GM19023 (cell line): ENCODE results near the gene USH2A.
"Not testable (repeated sequence)": the region's sequence is repeated elsewhere in the genome, so short reads cannot be mapped to it uniquely, and the experiment has no call there.

Experiments used
- ATAC-seq: cut with Tn5 transposase; IDR thresholded peaks from one replicate; pipeline ENCODE4 v1.9.1; 2021; ENCODE audit warnings: mild to moderate bottlenecking, moderate library complexity; ENCODE audit not compliant: unreplicated experiment

Gene USH2A

DNA sequence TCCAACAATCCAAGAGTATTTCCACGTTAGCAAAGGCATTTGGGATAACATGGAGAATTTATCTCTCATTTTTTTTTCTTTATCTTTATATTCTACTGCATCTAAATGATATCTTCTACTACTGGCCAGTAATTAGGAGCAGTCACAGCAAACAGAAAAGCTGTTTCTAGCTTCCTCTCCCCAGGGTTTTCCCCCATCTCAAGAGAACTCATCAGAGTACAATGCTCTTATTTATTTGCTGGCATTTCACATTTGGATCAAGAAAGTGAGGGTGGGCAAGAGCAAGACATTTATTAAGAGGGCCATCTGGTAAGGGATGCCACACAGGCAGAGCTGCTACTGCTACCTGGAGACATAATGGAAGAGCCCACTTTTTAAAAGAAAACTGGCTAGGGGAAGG, 368.2 kb downstream of the USH2A start:
- no peak for ATAC-seq

DNA sequence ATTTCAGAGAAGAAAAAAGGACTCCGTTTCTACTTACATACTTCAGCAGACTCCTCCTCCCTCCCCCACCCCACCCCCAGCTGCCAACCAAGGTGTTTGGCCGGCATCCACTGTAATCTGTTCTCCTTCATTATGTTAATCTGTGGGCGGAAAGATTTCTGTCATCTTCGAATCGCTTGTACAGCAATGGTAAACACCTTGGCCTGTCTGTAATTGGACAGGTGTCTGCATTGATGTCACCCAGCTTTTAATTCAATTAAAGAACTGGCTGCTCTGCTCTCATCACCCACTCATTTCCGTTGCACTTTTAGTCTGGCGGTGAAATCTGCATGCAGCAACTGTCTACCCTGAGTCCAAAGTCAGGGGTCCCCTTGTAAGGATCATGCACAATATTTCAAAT, 368.6 kb downstream of the USH2A start:
- no peak for ATAC-seq

GRCh38 chr1:216051071-216051470, 372.2 kb downstream of the USH2A start:
- no peak for ATAC-seq

GRCh38 chr1:216049741-216050430, 373.4 kb downstream of the USH2A start:
- ATAC-seq = no peak

GRCh38 chr1:216047811-216048572, 375.3 kb downstream of the USH2A start:
- no peak for ATAC-seq

GRCh38 chr1:216046336-216046735, 376.9 kb downstream of the USH2A start:
- no peak for ATAC-seq

- no peak for ATAC-seq
Observed at GRCh38 chr1:216045400-216045799, 377.8 kb downstream of the USH2A start.

DNA sequence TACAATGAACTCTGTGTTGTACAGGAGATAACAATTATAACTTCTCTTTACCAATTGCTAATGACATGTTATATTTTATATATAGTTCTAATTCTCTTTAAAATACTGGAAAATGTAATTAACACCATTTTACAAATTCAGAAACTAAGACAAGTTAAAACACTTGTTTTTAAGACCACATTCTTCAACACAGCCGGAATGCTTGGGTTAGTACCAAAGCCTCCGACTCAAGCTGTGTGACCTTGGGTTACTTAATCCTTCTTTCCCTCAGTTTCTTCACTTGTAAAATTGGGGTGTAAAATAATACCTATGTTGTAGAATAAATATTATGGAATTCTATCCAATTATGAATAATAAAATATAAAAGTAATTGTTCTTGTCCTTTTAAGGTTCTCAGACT, 378.7 kb downstream of the USH2A start:
- no peak for ATAC-seq

DNA sequence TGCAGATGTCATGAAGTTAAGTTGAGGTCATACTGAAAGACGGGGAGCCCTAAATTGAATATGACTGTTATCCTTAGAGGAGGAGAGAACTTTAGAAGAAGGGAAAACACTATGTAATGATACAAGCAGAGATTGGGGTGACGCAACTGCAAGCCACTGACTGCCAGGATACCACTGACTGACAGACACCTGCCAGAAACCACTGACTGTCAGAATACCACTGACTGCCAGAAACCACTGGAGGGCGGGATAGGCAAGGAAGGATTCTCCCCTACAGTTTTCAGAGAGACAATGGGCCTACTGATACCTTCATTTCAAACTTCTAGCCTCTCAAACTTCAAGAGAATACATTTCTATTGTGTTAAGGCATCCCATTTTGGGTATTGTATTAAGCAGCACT, 388.7 kb downstream of the USH2A start:
- ATAC-seq = no peak

- no peak for ATAC-seq
Observed at GRCh38 chr1:216032961-216033614, 390.2 kb downstream of the USH2A start.

DNA sequence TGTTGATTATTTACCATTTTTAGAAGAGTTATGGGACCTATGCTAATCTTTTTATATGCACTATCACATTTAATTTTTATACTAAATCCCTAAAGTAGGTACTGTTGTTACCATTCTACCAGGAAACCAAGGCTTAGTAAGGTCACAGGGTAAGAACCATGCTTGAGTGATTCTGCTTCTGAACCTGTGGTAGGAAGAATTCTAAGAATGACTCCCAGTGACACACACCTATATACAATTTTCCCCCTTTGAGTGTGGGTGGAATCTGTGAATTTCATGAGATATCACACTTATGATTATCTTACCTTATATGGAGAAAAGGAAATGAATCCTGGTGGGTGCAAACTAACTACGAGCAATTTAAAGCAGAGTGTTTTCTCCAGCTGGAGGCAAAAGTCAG, 391.0 kb downstream of the USH2A start:
- ATAC-seq = no peak

GRCh38 chr1:216028631-216029030, 394.6 kb downstream of the USH2A start:
- no peak for ATAC-seq

GRCh38 chr1:216024546-216024945, 398.7 kb downstream of the USH2A start:
- ATAC-seq = no peak

DNA sequence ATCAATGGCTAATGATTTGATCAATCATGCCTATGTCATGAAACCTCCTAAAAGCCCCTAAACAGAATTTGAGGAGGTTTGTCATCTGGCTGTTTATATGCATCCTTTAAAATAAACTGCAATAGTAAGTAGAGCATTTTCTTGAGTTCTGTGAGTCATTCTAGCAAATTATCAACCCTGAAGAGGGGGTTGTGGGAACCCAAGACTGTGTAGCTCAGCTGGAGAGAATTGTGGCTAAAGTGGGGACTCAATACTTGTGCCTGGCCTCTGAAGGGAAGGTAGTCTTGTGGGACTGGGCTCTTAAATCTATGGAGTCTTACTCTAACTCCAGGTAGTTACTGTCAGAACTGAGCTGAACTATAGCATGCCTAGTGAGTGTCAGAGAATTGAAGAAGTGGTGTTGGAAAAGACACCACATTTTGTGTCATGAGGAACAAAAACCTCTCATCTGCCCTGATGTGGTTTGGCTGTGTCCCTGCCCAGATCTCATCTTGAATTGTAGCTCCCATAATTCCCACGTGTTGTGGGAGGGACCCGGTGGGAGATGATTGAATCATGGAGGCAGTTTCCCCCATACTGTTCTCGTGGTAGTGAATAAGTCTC, 402.4 kb downstream of the USH2A start:
- ATAC-seq = no peak

DNA sequence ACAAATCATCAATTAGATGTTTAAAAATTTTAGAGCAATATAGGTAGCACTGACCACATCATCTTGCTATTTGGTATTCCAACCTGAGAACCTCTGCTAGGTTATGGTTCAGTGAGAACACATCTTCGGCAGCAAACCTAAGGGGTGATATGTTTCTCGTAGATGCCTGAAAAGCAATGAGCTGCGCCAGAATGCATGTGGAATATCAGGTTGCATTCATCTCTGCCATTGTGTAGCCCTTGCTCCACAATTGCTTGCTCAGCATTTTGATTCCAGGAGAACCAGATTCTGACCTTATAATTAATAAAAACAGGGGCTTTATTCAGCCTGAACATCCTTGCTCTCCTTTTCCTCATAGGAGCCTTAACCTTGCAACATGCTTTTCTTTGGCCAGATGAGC, 408.1 kb downstream of the USH2A start:
- no peak for ATAC-seq

DNA sequence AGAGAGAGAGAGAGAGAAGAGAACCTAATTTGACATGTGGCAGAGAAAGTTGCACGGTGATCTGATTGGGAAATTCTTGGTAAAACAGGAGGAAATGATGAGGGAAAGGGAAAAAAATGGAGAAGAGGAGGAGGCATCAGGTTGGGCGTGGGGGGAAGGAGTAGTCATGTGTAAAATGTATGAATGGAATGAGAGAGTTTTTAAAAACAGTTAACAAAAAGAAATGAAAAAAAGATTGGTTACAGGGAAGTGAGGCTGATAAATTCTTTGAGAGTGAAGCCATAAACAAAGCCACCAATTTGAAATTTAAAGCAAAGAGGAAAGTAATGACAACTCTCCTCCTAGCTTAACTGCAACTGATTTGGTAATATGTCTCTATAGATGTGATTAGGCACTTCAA, 409.2 kb downstream of the USH2A start:
- no peak for ATAC-seq

- ATAC-seq = not testable (repeated sequence)
Observed at GRCh38 chr1:216009456-216009855, 413.8 kb downstream of the USH2A start.

DNA sequence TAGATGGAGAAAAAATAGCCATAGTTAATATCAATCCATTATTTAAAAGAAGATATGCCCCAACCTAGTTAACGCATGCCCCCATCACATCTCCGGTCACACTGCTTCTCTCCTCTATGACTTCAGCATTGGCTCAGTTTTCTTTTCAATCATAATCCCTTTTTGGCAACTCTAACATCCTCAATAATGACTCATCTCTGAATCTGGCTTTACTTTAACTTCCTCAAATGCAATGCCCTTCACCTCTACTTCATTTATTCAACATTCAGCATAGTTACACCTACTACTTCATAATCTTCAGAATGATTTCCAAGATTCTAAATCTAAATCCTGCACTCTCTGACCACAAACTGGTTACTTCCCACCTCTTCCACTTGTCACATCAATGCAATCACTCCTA, 417.3 kb downstream of the USH2A start:
- peak; percentile 90 for ATAC-seq

DNA sequence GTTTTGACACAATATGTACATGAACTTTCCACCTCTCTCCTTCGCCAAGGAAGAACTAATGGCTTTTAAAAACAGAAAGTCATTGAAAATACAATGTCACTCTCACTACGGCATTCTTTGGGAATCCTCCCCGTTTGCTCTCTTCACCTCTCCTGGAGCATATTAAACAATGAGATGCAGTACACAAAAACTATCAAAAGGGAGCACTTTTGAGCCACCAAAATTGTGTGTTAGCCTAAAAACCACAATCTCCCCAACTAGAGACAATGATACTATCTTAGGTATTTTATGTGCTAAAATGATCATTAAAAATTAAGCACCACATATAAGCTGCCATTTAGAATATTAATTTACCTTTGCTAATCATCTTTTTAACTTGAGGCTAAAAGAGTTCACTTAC, 430.6 kb downstream of the USH2A start:
- ATAC-seq = no peak

DNA sequence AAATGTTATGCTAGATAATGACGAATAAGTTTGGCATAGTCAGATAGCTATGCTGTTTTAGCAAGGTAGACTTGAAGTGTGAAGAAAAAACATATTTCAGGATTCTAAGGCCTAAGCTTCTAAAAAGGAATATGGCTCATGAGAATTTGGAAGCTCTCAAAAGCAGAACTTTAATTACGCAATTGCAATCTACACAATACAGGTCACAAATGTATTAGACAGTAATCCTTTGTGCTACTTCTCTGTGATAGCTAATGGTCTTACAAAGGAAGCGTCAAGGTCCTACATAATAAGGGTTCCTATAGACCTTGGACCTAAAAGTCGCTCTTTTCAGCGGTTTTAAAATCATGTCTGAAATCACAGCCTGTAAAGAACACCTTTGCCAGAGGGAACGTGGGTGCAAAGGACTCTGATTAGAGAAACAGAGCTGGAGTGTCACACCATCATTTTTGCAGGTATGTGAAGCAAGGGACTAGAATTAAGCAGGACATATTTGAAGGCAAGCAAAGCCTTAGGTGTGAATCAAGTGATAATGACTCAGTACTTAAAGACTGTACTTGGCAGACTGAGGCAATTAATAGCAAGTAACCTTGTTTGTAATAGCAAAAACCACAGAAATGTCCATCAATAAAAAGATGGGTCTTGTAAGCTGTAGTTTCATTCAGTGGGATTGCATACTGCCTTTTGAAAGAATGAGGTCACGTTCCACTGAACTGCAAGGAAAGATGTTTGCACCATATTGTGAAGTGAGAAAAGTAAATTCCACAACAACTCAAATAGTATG, 436.0 kb downstream of the USH2A start:
- no peak for ATAC-seq

DNA sequence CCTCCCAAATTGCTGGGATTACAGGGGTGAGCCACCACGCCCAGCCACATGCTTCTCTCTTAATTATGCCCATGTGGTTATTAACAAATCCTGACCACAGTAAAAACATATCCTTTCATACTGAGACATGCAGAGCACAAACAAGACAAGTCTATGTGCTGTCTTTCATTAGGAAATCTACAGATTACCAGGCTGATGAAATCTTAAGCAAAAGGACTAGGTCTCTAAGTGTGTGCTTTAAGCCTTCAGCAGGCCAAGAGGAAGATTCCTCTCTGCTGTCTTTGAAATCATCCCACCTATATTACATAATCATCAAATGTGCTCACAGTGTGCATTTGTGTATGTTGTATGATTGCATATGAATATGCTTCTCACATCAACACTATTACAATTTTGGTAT, 436.8 kb downstream of the USH2A start:
- no peak for ATAC-seq
